Nephron progenitor cell (in vitro differentiated cells): ENCODE results near the gene INPP4B.
A peak's percentile ranks its signal among the peaks of the same experiment; 100 is the strongest.

Experiments used
- DNase-seq: peaks from one replicate; pipeline ENCODE4 v3.0.0; 2021
- H3K27ac Mint-ChIP-seq: 2 replicates; pipeline ENCODE4 v1.8.0; 2021; ENCODE audit warnings: mild to moderate bottlenecking, moderate library complexity, mixed read lengths
- H3K27me3 Mint-ChIP-seq: 2 replicates; pipeline ENCODE4 v1.8.0; 2021; ENCODE audit warnings: mild to moderate bottlenecking, low read depth, mixed read lengths; ENCODE audit not compliant: poor library complexity
- H3K36me3 Mint-ChIP-seq: 2 replicates; pipeline ENCODE4 v1.8.0; 2021; ENCODE audit warnings: low read depth, mixed read lengths
- H3K4me1 Mint-ChIP-seq: 2 replicates; pipeline ENCODE4 v1.8.0; 2021; ENCODE audit warnings: mixed read lengths
- H3K4me3 Mint-ChIP-seq: 2 replicates; pipeline ENCODE4 v1.8.0; 2021; ENCODE audit warnings: mild to moderate bottlenecking, moderate library complexity, mixed read lengths
- H3K9me3 Mint-ChIP-seq: 2 replicates; pipeline ENCODE4 v1.8.0; 2021; ENCODE audit warnings: mild to moderate bottlenecking, moderate library complexity, mixed read lengths
- CTCF ChIP-seq: fragments of 200-600 bp; sonication (generic); IDR thresholded peaks from 2 replicates; pipeline ENCODE4 v1.5.0; 2021; ENCODE audit warnings: antibody characterized with exemption

The INPP4B gene

GRCh38 chr4:142406499-142406835, 439.6 kb downstream of the INPP4B start:
- Mint-ChIP-seq H3K4me1 (peaks cover 65% of the 10 kb centered on the region), H3K9me3 (no peaks in the 10 kb centered on the region), H3K27me3 (no peaks in the 10 kb centered on the region), H3K27ac (peak overlapping the region; percentile 95), H3K36me3 (no peaks in the 10 kb centered on the region), H3K4me3 (peak overlapping the region; percentile 94)
- DNase-seq = no peak
- TF ChIP-seq CTCF = no peak

GRCh38 chr4:142405695-142406498, 440.2 kb downstream of the INPP4B start:
- peak; percentile 6 for DNase-seq

GRCh38 chr4:142405021-142405694, 440.9 kb downstream of the INPP4B start:
- H3K4me1 Mint-ChIP-seq = peaks cover 67% of the 10 kb centered on the region
- TF ChIP-seq CTCF = no peak
- H3K27ac Mint-ChIP-seq = peak overlapping the region; percentile 95
- no peaks in the 10 kb centered on the region for H3K27me3 Mint-ChIP-seq
- DNase-seq = peak; percentile 33
- no peaks in the 10 kb centered on the region for H3K9me3 Mint-ChIP-seq
- peaks cover 3% of the 10 kb centered on the region for H3K36me3 Mint-ChIP-seq
- peak overlapping the region; percentile 94 for H3K4me3 Mint-ChIP-seq

More at GRCh38 chr4:142405695-142406498, 440.2 kb downstream of the INPP4B start:
- H3K4me1 Mint-ChIP-seq = peaks cover 65% of the 10 kb centered on the region
- H3K27me3 Mint-ChIP-seq = no peaks in the 10 kb centered on the region
- H3K36me3 Mint-ChIP-seq = no peaks in the 10 kb centered on the region
- no peak for TF ChIP-seq CTCF
- H3K9me3 Mint-ChIP-seq = no peaks in the 10 kb centered on the region
- peak overlapping the region; percentile 95 for H3K27ac Mint-ChIP-seq
- H3K4me3 Mint-ChIP-seq = peak overlapping the region; percentile 94

- H3K4me1 Mint-ChIP-seq = peaks cover 67% of the 10 kb centered on the region
- H3K36me3 Mint-ChIP-seq = peaks cover 7% of the 10 kb centered on the region
- no peaks in the 10 kb centered on the region for H3K27me3 Mint-ChIP-seq
- no peak for DNase-seq
- H3K9me3 Mint-ChIP-seq = no peaks in the 10 kb centered on the region
- peak overlapping the region; percentile 52 for H3K27ac Mint-ChIP-seq
- no peak for TF ChIP-seq CTCF
- H3K4me3 Mint-ChIP-seq = peak overlapping the region; percentile 94
Measured at GRCh38 chr4:142404191-142404611, 441.9 kb downstream of the INPP4B start.

- no peak for DNase-seq
- peaks cover 61% of the 10 kb centered on the region for H3K4me1 Mint-ChIP-seq
- no peaks in the 10 kb centered on the region for H3K9me3 Mint-ChIP-seq
- no peaks in the 10 kb centered on the region for H3K27me3 Mint-ChIP-seq
- H3K27ac Mint-ChIP-seq = peak overlapping the region; percentile 77
- peaks cover 13% of the 10 kb centered on the region for H3K36me3 Mint-ChIP-seq
- peak overlapping the region; percentile 68 for H3K4me3 Mint-ChIP-seq
- no peak for TF ChIP-seq CTCF
Measured at GRCh38 chr4:142402900-142403299, 443.2 kb downstream of the INPP4B start.
